Measurements from ENCODE around the gene OR2L13.

GRCh38 chr1:248065071-248065470 lies 29.9 kb upstream of the OR2L13 start:
- no peak for TF ChIP-seq SIN3A (IDR thresholded peaks at IDR 0.05; ENCODE audit: borderline replicate concordance, insufficient read depth, low read length)
- TF ChIP-seq POLR2AphosphoS5 (IDR thresholded peaks at IDR 0.05; ENCODE audit: low read depth, low read length), result no peak
- TF ChIP-seq TAF1 (IDR thresholded peaks at IDR 0.05; ENCODE audit: borderline replicate concordance, insufficient read depth, low read length), result no peak
